ENCODE results near the gene P2RY2.
"Not testable (repeated sequence)": the region's sequence is repeated elsewhere in the genome, so short reads cannot be mapped to it uniquely, and the experiment has no call there.

The P2RY2 gene

DNA sequence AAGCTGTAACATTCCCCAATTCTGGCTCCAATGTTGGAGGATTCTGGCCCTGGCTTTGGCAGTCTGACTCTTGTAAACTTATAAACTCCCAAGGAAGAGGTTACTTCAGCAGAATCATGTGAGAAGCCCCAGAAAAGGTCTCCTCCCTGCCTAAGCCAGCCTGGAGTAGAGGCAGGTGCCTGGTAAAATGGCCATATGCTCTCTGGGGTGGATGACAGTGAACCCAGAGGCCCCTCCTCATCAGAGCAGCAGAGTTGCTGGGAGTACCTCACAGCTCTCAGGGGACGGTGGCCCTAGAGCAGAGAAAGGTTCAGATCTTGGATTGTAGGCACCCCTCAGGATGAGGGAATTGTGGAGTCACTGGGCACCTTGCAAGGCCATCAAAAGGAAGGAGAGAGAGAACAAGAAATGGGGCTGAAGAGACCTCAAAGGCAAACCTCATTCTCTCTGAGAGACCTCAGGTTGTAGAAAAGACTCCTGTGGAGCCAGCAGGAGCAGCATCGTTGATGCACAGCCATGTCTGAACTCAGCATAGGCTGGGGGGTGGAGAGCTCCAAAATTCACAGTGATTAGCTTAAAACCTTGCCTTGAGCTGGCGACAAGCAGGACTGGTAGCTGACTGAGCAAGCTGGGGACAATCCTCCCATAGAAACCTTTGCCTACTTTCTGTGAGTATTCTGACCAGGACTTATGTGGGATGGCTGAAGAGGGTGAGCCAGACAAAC lies 49.2 kb downstream of the P2RY2 start:
- no peak for TF ChIP-seq CTCF (IDR thresholded peaks at IDR 0.05; ENCODE audit: low read depth, low read length)
- no peak overlapping the region for H3K4me3 ChIP-seq (ENCODE audit: low read depth, low read length)

DNA sequence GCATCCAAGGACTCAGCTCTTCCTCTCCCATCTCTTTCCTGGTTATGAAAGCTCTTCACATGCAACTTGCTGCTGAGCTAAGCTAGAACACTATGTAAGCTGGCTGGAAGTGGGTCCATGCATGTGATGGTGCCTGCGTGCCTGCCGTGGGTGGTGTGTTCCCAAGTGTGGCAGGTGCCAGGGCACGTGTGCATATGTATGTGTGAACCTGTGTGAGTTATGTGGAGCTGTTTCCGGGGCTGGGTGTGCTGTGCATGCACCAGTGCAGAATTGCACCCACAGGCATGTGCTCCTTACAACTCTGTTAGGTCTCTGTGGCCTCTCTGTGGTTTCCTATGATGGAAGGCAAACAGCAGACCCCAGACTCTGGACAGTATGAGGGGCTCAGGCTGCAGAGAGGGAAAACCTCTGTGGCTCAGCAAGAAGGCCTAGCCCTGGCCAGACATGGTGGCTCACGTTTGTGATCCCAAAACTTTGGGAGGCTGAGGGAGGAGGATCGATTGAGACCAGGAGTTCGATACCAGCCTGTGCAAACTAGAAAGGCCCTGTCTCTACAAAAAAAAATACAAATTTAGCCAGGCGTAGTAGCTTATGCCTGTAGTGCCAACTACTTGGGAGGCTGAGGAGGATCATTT lies 49.9 kb downstream of the P2RY2 start:
- no peak overlapping the region for H3K4me3 ChIP-seq (ENCODE audit: low read depth, low read length)
- no peak for TF ChIP-seq CTCF (IDR thresholded peaks at IDR 0.05; ENCODE audit: low read depth, low read length)

GRCh38 chr11:73268671-73269271 lies 50.7 kb downstream of the P2RY2 start:
- no peak for TF ChIP-seq CTCF (IDR thresholded peaks at IDR 0.05; ENCODE audit: low read depth, low read length)
- no peak overlapping the region for H3K4me3 ChIP-seq (ENCODE audit: low read depth, low read length)

- H3K4me3 ChIP-seq (ENCODE audit: low read depth, low read length): no peak overlapping the region
- TF ChIP-seq CTCF (IDR thresholded peaks at IDR 0.05; ENCODE audit: low read depth, low read length): no peak
Observed at GRCh38 chr11:73269459-73270015, 51.5 kb downstream of the P2RY2 start.

- no peak for TF ChIP-seq CTCF (IDR thresholded peaks at IDR 0.05; ENCODE audit: low read depth, low read length)
- H3K4me3 ChIP-seq (ENCODE audit: low read depth, low read length): no peak overlapping the region
Observed at GRCh38 chr11:73270016-73270854, 52.2 kb downstream of the P2RY2 start.

DNA sequence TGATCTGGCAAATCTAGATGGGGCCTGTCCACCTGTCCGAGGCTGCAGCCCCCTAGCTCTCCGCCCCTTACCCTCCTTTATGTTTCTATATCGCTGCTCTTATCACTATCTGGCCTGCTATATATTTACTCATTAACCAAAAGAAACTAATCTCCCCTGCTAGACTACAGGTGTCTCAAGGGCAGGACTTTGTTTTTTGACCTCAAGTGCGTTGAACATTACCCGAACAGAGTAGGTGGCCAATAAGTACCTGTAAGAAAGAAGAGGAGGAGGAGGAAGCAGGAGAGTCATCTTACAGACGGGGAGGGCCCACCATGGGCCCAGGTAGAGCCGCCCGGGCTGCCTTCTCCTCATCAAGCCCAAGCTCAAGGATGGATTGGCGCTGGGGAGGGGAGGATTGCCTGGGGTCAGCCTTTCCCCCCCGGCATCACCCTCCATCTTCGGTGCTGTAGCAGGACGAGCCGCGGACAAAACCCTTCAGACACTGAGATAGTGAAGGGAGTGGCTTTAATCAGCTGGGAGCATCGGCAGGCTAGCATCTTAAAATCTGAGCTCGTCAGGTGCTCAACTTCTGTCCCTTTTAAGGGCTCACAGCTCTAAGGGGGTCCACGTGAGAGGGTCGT lies 52.9 kb downstream of the P2RY2 start:
- no peak for TF ChIP-seq CTCF (IDR thresholded peaks at IDR 0.05; ENCODE audit: low read depth, low read length)
- H3K4me3 ChIP-seq (ENCODE audit: low read depth, low read length): no peak overlapping the region

GRCh38 chr11:73271478-73271865 lies 53.4 kb downstream of the P2RY2 start:
- H3K4me3 ChIP-seq (ENCODE audit: low read depth, low read length): not testable (repeated sequence)
